ENCODE data around the gene ZNRD2. TPM values are rescaled to one million over a fixed set of nuclear protein-coding genes. Genes with fewer than 3 reads are reported as not detected.

ZNRD2 gene
- total RNA-seq, 1 donor from 2014 or later = 32.2 TPM

DNA sequence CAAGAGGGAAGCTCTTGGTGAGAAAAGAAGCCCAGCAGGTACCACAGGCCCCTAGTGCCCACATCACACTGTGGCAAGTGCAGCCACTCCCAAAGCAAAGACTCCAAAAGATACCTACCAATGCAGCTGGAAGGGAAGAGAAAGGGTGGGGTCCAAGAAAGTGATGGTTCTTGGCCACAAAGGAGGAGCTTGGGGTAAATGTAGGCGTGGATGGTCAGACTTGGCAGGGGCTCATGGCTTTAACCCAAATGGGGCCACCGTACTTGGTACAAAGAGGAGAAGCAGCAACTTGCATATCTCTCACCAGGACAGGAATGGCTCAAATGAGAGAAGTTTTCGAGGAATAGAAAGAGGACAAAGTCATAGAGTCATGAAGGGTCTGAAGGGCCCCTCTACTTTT lies 39.0 kb downstream of the ZNRD2 start:
- H3K27ac Mint-ChIP-seq = no peak overlapping the region
- peaks cover 8% of the 10 kb centered on the region for H3K36me3 Mint-ChIP-seq

GRCh38 chr11:65609665-65610064 lies 39.4 kb downstream of the ZNRD2 start:
- H3K4me1 Mint-ChIP-seq (ENCODE audit: unreplicated experiment) = peaks cover 23% of the 10 kb centered on the region
- DNase-seq (ENCODE audit: extremely low spot score, unreplicated experiment) = no peak
- H3K4me3 Mint-ChIP-seq = peak overlapping the region; percentile 47
- no peaks in the 10 kb centered on the region for H3K9me3 Mint-ChIP-seq
- H3K36me3 Mint-ChIP-seq = peaks cover 8% of the 10 kb centered on the region
- TF ChIP-seq, protein P1, sequence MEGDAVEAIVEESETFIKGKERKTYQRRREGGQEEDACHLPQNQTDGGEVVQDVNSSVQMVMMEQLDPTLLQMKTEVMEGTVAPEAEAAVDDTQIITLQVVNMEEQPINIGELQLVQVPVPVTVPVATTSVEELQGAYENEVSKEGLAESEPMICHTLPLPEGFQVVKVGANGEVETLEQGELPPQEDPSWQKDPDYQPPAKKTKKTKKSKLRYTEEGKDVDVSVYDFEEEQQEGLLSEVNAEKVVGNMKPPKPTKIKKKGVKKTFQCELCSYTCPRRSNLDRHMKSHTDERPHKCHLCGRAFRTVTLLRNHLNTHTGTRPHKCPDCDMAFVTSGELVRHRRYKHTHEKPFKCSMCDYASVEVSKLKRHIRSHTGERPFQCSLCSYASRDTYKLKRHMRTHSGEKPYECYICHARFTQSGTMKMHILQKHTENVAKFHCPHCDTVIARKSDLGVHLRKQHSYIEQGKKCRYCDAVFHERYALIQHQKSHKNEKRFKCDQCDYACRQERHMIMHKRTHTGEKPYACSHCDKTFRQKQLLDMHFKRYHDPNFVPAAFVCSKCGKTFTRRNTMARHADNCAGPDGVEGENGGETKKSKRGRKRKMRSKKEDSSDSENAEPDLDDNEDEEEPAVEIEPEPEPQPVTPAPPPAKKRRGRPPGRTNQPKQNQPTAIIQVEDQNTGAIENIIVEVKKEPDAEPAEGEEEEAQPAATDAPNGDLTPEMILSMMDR (conservative IDR thresholded peaks at IDR 0.05) = no peak
- H3K27ac Mint-ChIP-seq = peak overlapping the region; percentile 31
- H3K27me3 Mint-ChIP-seq = no peaks in the 10 kb centered on the region

More for the DNA sequence above, 39.0 kb downstream of the ZNRD2 start:
- DNase-seq (ENCODE audit: extremely low spot score, unreplicated experiment) = no peak
- TF ChIP-seq, protein P1 (conservative IDR thresholded peaks at IDR 0.05) = no peak
- Mint-ChIP-seq H3K9me3 (no peaks in the 10 kb centered on the region), H3K4me1 (ENCODE audit: unreplicated experiment) (peaks cover 23% of the 10 kb centered on the region), H3K4me3 (no peak overlapping the region), H3K27me3 (no peaks in the 10 kb centered on the region)

GRCh38 chr11:65610404-65610803 lies 40.1 kb downstream of the ZNRD2 start:
- DNase-seq (ENCODE audit: extremely low spot score, unreplicated experiment) = no peak
- Mint-ChIP-seq H3K4me1 (ENCODE audit: unreplicated experiment) (peaks cover 23% of the 10 kb centered on the region), H3K27ac (no peak overlapping the region), H3K4me3 (peak overlapping the region; percentile 47), H3K9me3 (no peaks in the 10 kb centered on the region), H3K36me3 (peaks cover 8% of the 10 kb centered on the region), H3K27me3 (no peaks in the 10 kb centered on the region)
- TF ChIP-seq, protein P1 (conservative IDR thresholded peaks at IDR 0.05) = no peak

DNA sequence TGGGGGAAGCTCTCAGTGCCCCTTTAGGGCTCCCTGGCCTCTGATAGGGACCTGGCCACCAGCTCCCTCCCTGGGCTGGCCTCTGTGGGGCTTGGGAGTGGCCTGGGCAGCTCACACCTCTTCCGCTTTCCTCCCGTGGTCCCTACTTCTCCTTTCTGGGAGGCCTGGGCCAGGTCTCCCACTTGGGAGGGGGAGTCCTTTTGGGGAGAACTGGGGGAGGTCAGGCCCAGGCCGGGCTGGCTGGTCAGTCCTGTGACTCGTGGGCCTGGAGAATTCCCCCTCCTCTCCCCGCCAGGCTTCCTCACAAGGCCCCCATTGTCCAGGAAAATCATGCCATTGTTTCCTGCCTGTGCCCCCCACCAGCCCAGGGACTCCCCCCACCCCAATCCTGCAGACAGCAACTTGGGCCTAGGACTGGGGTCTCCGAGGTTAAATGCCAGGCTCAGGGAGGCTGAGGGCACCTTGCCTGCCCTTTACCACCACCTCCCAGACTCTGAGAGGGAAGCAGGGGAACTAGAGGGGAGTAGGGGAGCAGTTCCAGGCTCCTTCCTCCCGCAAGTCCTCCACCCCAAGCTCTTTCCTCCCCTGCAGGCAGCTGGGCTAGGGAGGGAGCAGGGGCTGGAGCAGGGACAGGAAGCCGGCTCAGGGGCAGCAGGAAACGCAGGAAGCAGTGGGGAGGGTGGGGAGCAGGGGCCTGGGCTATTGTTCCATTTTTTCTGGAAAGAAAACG lies 40.9 kb downstream of the ZNRD2 start:
- H3K4me1 Mint-ChIP-seq (ENCODE audit: unreplicated experiment) = peaks cover 23% of the 10 kb centered on the region
- TF ChIP-seq, protein P1 (conservative IDR thresholded peaks at IDR 0.05) = no peak
- H3K36me3 Mint-ChIP-seq = peaks cover 8% of the 10 kb centered on the region
- no peaks in the 10 kb centered on the region for H3K9me3 Mint-ChIP-seq
- peak overlapping the region; percentile 34 for H3K4me3 Mint-ChIP-seq
- no peak for DNase-seq (ENCODE audit: extremely low spot score, unreplicated experiment)
- no peaks in the 10 kb centered on the region for H3K27me3 Mint-ChIP-seq
- H3K27ac Mint-ChIP-seq = no peak overlapping the region

DNA sequence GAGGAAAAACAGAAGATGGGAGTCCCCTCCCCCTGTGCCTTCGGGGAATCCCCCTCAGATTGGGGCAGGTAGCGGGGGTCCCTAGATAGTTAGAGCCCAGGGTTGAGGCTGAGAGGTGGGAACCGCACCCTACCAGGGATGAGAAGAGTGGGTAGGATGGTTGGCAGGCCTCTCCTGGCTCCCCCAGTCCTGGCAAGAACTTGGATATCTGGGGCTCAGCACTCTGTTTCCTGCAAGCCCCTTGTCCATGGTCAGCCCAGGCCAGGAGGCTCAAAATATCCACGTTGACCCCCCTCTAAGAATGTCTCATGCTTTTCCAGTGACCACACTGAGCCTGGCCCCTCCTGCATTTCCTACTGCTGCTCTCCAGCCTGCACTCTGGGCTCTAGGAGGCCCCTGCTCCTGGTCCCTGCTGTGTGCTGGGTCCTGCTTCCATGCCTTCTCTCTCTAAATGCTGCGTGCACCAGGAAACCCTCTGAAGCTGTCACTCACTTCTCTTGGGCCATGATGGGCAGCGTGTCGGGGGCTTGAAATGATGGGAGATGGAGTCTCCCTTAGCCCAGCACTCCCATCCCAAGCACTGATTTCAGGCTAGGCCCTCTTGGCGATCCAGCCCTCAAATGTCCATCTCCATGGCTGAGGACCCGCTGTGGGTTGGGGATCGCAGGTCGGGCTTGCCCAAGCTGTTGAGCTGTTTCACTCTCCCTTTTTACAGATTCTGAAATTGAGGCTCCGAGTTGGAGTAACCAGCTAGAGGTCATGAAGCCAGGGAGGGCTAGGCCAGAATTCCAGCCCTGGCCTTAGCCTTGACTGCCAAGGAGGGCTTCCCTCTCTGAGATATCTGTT lies 41.7 kb downstream of the ZNRD2 start:
- TF ChIP-seq, protein P1 (conservative IDR thresholded peaks at IDR 0.05) = no peak
- Mint-ChIP-seq H3K9me3 (no peaks in the 10 kb centered on the region), H3K36me3 (peaks cover 8% of the 10 kb centered on the region), H3K27me3 (no peaks in the 10 kb centered on the region), H3K4me1 (ENCODE audit: unreplicated experiment) (peaks cover 31% of the 10 kb centered on the region), H3K4me3 (peak overlapping the region; percentile 83), H3K27ac (peak overlapping the region; percentile 73)
- no peak for DNase-seq (ENCODE audit: extremely low spot score, unreplicated experiment)

Measured in type B pancreatic cell (in vitro differentiated cells).